ENCODE results near the gene TRNP1.

- TF ChIP-seq CTCF (IDR thresholded peaks at IDR 0.05) (no peak), POLR2A (IDR thresholded peaks at IDR 0.05) (no peak)
Measured at GRCh38 chr1:27010226-27010994, 16.9 kb downstream of the TRNP1 start.

Measured in Peyer's patch (tissue), 4 donors.